ENCODE data around the gene FLOT1. TPM values are rescaled to one million over a fixed set of nuclear protein-coding genes. Genes with fewer than 3 reads are reported as not detected.
A peak's percentile ranks its signal among the peaks of the same experiment; 100 is the strongest.
"Not testable (repeated sequence)": the region's sequence is repeated elsewhere in the genome, so short reads cannot be mapped to it uniquely, and the experiment has no call there.

The FLOT1 gene
- total RNA-seq, 2 experiments from 2014 or later: 66.7 to 108 TPM

DNA sequence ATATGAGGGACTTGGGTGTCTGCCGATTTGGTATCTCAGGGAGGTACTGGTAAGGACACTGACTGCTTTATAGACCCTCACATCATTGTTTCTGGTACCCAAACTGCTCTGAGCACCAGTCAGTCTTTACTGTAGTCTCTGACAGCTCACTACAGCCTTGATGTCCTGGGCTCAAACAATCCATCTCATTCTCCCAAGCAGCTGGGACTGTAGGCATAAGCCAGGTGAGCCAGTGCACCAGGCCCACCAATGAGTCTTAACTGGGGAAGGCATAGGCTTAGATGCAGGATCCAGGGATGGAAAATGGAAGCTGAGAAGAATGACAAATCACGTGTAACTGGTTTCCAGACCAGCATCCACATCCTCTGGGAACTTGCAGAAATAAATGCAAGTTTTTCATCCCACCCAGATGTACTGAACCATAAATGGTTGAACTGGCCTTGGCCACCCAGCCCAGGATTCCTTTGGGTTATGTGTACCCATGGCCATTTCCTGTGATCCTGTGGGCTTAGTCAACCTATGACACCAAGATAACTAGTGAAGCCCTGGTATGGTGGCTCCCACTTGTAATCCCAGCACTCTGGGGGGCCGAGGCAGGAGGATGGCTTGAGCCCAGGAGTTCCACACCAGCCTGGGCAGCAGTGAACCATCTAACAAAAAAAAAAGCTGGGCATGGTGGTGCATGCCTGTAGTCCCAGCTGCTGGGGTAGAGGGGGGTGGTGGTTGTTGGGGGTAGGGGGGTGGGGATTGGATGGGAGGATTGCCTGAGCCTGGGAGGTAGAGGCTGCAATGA lies 16.6 kb downstream of the FLOT1 start:
- POLR2A ChIA-PET: interaction anchor here (1.7 kb wide), 1 partner anchor 34 kb away, joined by 6 read pairs; no protein-coding TSS in a partner anchor
- Histone ChIP-seq H4K20me1 (ENCODE audit: insufficient read depth, low read length) (peaks cover 35% of the 10 kb centered on the region), H2AFZ (ENCODE audit: low read length) (no peak overlapping the region), H3K79me2 (ENCODE audit: insufficient read depth, low read depth, low read length) (peaks cover 50% of the 10 kb centered on the region), H3K9me2 (ENCODE audit: insufficient read depth, low read length) (no peaks in the 10 kb centered on the region), H3K9me3 (ENCODE audit: low read length) (no peaks in the 10 kb centered on the region), H3K4me2 (ENCODE audit: low read length) (peak overlapping the region; percentile 95; the same call in 1 of the 2 replicates), H3K4me3 (ENCODE audit: low read depth, low read length, poor library complexity, severe bottlenecking) (no peak overlapping the region), H3K36me3 (ENCODE audit: insufficient read depth, low read length) (peaks cover 86% of the 10 kb centered on the region), H3K4me1 (ENCODE audit: insufficient read depth, low read length, poor library complexity, severe bottlenecking) (peaks cover 53% of the 10 kb centered on the region), H3K27ac (ENCODE audit: low read depth, low read length, poor library complexity, severe bottlenecking) (peak overlapping the region; percentile 32)
- intact Hi-C loops (cut with micrococcal nuclease; ENCODE audit: unreplicated experiment): no loop called here
- TF ChIP-seq EZH2phosphoT487 (IDR thresholded peaks at IDR 0.05; ENCODE audit: borderline replicate concordance, low read depth, low read length) (no peak), CTCF (conservative IDR thresholded peaks at IDR 0.05; ENCODE audit: low read length) (no peak)
- CTCF ChIA-PET (ENCODE audit: unreplicated experiment): interaction anchor here (0.6 kb wide), 1 partner anchor 75 kb away, joined by 5 read pairs; no protein-coding TSS in a partner anchor
- BruUV-seq (replicated peaks): no TSS peak
- peak; percentile 38 for DNase-seq (ENCODE audit: low spot score)

- intact Hi-C loops (cut with micrococcal nuclease; ENCODE audit: unreplicated experiment): loop anchor here (5.0 kb wide), 1 partner anchor 168 kb away; the partner anchor contains the start of genes GNL1 and PRR3
- H2AFZ ChIP-seq (ENCODE audit: low read length): no peak overlapping the region
- BruUV-seq (replicated peaks): TSS peak; percentile 74
- H3K4me1 ChIP-seq (ENCODE audit: insufficient read depth, low read length, poor library complexity, severe bottlenecking): peaks cover 45% of the 10 kb centered on the region
- H4K20me1 ChIP-seq (ENCODE audit: insufficient read depth, low read length): peaks cover 35% of the 10 kb centered on the region
- ChIA-PET CTCF (ENCODE audit: unreplicated experiment) (no interaction called here), POLR2A (interaction anchor here (1.7 kb wide), 1 partner anchor 33 kb away, joined by 6 read pairs; no protein-coding TSS in a partner anchor)
- peak overlapping the region; percentile 50 for H3K4me3 ChIP-seq (ENCODE audit: low read depth, low read length, poor library complexity, severe bottlenecking)
- H3K27ac ChIP-seq (ENCODE audit: low read depth, low read length, poor library complexity, severe bottlenecking): peak overlapping the region; percentile 32
- peak overlapping the region; percentile 95 for H3K4me2 ChIP-seq (ENCODE audit: low read length)
- H3K9me3 ChIP-seq (ENCODE audit: low read length): no peaks in the 10 kb centered on the region
- H3K79me2 ChIP-seq (ENCODE audit: insufficient read depth, low read depth, low read length): peaks cover 58% of the 10 kb centered on the region
- H3K36me3 ChIP-seq (ENCODE audit: insufficient read depth, low read length): peaks cover 87% of the 10 kb centered on the region
- DNase-seq (ENCODE audit: low spot score): no peak
- no peaks in the 10 kb centered on the region for H3K9me2 ChIP-seq (ENCODE audit: insufficient read depth, low read length)
- TF ChIP-seq EZH2phosphoT487 (IDR thresholded peaks at IDR 0.05; ENCODE audit: borderline replicate concordance, low read depth, low read length): no peak
- no peak for TF ChIP-seq CTCF (conservative IDR thresholded peaks at IDR 0.05; ENCODE audit: low read length)
Observed at GRCh38 chr6:30724906-30725667, 17.4 kb downstream of the FLOT1 start.

GRCh38 chr6:30723843-30724741 lies 18.4 kb downstream of the FLOT1 start:
- H3K4me1 ChIP-seq (ENCODE audit: insufficient read depth, low read length, poor library complexity, severe bottlenecking): peaks cover 47% of the 10 kb centered on the region
- CTCF ChIA-PET (ENCODE audit: unreplicated experiment): interaction anchor here (0.5 kb wide), 1 partner anchor 112 kb away, joined by 3 read pairs; no protein-coding TSS in a partner anchor
- peak overlapping the region; percentile 95 for H3K4me2 ChIP-seq (ENCODE audit: low read length)
- H3K9me3 ChIP-seq (ENCODE audit: low read length); DNase-seq (ENCODE audit: low spot score); BruUV-seq (replicated peaks); H3K9me2 ChIP-seq (ENCODE audit: insufficient read depth, low read length); POLR2A ChIA-PET; H2AFZ ChIP-seq (ENCODE audit: low read length): not testable (repeated sequence)
- peaks cover 35% of the 10 kb centered on the region for H4K20me1 ChIP-seq (ENCODE audit: insufficient read depth, low read length)
- intact Hi-C loops (cut with micrococcal nuclease; ENCODE audit: unreplicated experiment): loop anchor here (5.0 kb wide), 1 partner anchor 167 kb away; the partner anchor contains the start of genes GNL1 and PRR3
- peaks cover 66% of the 10 kb centered on the region for H3K79me2 ChIP-seq (ENCODE audit: insufficient read depth, low read depth, low read length)
- peaks cover 78% of the 10 kb centered on the region for H3K36me3 ChIP-seq (ENCODE audit: insufficient read depth, low read length)
- H3K27ac ChIP-seq (ENCODE audit: low read depth, low read length, poor library complexity, severe bottlenecking): peak overlapping the region; percentile 32
- peak overlapping the region; percentile 50 for H3K4me3 ChIP-seq (ENCODE audit: low read depth, low read length, poor library complexity, severe bottlenecking)

DNA sequence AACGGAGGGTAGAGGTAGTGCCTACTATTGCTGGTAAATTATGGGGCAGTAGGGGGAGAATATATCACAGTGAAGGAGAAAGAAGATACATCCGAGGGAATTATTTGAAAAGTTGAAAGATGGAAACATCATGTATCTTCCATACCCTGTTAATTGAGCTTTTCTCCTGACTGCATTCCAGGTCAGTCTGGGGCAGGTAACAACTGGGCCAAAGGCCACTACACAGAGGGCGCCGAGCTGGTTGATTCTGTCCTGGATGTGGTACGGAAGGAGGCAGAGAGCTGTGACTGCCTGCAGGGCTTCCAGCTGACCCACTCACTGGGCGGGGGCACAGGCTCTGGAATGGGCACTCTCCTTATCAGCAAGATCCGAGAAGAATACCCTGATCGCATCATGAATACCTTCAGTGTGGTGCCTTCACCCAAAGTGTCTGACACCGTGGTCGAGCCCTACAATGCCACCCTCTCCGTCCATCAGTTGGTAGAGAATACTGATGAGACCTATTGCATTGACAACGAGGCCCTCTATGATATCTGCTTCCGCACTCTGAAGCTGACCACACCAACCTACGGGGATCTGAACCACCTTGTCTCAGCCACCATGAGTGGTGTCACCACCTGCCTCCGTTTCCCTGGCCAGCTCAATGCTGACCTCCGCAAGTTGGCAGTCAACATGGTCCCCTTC lies 19.2 kb downstream of the FLOT1 start:
- Histone ChIP-seq H3K4me1 (ENCODE audit: insufficient read depth, low read length, poor library complexity, severe bottlenecking) (peaks cover 52% of the 10 kb centered on the region), H3K36me3 (ENCODE audit: insufficient read depth, low read length) (peaks cover 83% of the 10 kb centered on the region), H4K20me1 (ENCODE audit: insufficient read depth, low read length) (peaks cover 35% of the 10 kb centered on the region), H3K4me2 (ENCODE audit: low read length) (peak overlapping the region; percentile 95), H3K79me2 (ENCODE audit: insufficient read depth, low read depth, low read length) (peaks cover 74% of the 10 kb centered on the region), H3K4me3 (ENCODE audit: low read depth, low read length, poor library complexity, severe bottlenecking) (peak overlapping the region; percentile 91)
- H3K9me3 ChIP-seq (ENCODE audit: low read length); H2AFZ ChIP-seq (ENCODE audit: low read length); POLR2A ChIA-PET; BruUV-seq (replicated peaks); H3K27ac ChIP-seq (ENCODE audit: low read depth, low read length, poor library complexity, severe bottlenecking); H3K9me2 ChIP-seq (ENCODE audit: insufficient read depth, low read length); DNase-seq (ENCODE audit: low spot score): not testable (repeated sequence)
- CTCF ChIA-PET (ENCODE audit: unreplicated experiment): interaction anchor here (0.8 to 2.0 kb wide), 3 partner anchors 8 to 43 kb away, joined by 3 to 7 read pairs (median 3); no protein-coding TSS in a partner anchor
- intact Hi-C loops (cut with micrococcal nuclease; ENCODE audit: unreplicated experiment): loop anchor here (5.0 kb wide), 1 partner anchor 166 kb away; the partner anchor contains the start of genes GNL1 and PRR3
